Measurements from ENCODE around the gene PCDH9.
A peak's percentile ranks its signal among the peaks of the same experiment; 100 is the strongest.

PCDH9 gene, protein sequence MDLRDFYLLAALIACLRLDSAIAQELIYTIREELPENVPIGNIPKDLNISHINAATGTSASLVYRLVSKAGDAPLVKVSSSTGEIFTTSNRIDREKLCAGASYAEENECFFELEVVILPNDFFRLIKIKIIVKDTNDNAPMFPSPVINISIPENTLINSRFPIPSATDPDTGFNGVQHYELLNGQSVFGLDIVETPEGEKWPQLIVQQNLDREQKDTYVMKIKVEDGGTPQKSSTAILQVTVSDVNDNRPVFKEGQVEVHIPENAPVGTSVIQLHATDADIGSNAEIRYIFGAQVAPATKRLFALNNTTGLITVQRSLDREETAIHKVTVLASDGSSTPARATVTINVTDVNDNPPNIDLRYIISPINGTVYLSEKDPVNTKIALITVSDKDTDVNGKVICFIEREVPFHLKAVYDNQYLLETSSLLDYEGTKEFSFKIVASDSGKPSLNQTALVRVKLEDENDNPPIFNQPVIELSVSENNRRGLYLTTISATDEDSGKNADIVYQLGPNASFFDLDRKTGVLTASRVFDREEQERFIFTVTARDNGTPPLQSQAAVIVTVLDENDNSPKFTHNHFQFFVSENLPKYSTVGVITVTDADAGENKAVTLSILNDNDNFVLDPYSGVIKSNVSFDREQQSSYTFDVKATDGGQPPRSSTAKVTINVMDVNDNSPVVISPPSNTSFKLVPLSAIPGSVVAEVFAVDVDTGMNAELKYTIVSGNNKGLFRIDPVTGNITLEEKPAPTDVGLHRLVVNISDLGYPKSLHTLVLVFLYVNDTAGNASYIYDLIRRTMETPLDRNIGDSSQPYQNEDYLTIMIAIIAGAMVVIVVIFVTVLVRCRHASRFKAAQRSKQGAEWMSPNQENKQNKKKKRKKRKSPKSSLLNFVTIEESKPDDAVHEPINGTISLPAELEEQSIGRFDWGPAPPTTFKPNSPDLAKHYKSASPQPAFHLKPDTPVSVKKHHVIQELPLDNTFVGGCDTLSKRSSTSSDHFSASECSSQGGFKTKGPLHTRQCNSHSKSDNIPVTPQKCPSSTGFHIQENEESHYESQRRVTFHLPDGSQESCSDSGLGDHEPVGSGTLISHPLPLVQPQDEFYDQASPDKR (N-terminal part only)

DNA sequence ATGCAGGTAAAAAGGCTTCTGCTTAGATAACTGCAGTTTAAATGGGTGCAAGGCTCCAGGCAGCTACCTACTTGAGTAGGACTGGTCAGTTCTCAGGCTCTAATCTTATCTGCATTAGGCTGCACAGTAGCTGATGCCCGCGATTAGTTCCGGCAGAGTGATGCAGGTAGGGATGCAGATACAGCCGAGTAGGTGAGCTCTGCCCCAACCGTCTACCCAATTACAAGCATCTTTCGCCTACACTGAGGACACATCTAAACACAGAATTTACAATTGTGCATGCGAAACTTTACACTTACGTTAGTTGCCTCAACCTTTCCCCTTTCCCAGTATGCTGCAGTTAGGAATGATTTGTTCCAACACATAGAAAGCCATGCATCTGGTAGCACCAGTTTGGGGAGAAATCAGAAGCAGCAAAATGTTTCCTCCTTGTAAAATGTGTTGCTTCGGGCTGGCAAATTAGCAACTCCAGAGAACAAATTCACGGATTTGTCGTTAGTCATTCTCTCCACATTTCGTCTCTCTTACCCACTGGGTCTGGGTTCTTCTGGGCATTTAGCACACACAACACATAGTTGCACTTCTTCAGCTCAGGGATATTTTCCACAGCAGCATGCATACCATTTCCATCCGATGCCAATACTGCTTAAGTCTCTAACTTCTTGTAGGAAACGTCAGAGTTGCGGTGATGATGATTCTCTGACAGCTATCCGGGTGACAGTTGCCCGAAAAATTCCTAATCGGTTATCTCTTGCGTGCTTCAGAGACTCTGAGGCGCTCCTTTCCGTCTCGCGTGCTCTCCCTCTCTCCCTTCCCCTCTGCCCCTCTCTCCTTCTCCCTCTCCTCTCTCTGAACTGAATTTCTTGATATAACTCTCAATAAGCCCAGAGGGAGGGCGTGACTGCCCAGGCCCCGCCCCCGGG is at the start of gene PCDH9:
Gene PCDH9, minus strand, starts transcription at position 856 of the 923 bp plus-strand sequence. CDS start 1,896 bp downstream, outside the sequence.
- DNase-seq (ENCODE audit: low spot score): no peak

GRCh38 chr13:67278235-67278634 is 48.1 kb upstream of the PCDH9 start:
- DNase-seq (ENCODE audit: low spot score): no peak

DNA sequence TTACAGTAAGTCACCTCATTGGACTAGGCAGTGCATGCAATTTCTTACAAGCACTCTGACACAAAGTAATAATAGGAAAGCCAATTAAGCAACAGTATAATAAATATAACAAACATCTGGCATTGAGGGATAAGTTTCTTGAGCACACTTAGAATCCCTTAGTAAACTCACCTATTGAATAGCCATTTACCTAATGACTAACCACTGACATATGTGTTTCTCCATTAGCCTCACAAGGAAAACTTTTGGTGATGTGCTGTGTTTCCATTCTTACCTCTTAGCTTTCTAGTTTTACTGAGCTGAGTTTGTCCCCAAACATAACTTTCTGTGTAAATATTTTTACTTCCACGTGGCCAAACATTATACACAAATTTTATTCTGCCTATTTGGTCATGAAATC is 47.4 kb upstream of the PCDH9 start:
- DNase-seq (ENCODE audit: low spot score): no peak

GRCh38 chr13:67275351-67275960 is 45.3 kb upstream of the PCDH9 start:
- DNase-seq (ENCODE audit: low spot score): no peak

DNA sequence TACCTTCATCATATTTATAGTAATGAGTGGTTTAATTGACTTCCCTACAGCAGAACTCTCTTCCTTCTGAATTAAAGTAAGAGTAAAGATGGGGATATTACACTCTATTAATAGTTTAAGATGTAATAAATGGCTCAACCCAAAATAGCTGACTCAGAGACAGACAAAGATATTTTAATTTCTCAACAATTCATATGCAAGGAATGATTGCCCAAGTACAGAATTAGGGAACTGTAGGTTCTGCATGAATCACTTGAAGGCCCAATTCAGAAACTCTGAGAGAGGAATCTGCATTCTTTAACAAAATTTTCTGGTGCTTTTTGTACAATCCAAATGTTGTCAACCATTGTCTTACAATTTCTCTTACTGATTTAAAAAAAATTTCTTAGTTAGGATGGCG is 42.9 kb upstream of the PCDH9 start:
- DNase-seq (ENCODE audit: low spot score): no peak

GRCh38 chr13:67267136-67267535 is 37.0 kb upstream of the PCDH9 start:
- no peak for DNase-seq (ENCODE audit: low spot score)

DNA sequence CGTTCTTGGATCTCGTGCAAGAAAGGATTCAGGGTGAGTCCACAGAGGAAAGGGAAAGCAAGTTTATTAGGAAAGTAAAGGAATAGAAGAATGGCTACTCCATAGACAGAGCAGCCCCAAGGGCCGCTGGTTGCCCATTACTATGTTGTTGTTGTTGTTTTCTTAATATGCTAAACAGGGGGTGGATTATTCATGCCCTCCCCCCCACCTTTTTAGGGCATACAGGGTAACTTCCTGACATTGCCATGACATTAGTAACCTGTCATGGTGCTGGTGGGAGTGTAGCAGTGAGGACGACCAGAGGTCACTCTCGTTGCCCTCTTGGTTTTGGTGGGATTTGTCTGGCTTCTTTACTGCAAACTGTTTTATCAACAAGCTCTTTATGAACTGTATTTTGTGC is 29.1 kb upstream of the PCDH9 start:
- no peak for DNase-seq (ENCODE audit: low spot score)

DNA sequence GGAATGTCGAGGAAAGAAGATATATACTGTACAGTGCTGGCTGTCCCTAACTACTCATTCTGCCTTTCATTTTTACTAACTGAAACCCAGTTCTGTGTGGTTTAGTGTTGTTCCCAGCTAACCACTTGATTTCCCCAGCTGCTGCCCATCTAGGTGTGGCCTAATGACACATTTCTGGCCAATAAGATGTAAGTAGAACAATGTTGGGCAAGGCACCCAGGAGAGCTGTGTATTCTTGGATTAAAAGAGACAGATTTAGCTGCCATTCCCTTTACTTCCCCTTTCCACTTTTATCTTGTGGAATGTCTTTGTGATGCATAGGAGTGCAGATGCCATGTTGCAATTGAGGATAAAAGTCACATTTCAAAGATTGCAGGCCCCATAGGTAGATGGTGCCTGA is 28.3 kb upstream of the PCDH9 start:
- DNase-seq (ENCODE audit: low spot score): no peak

- no peak for DNase-seq (ENCODE audit: low spot score)
These were observed 8.7 kb upstream of the PCDH9 start for GRCh38 chr13:67238861-67239260.

GRCh38 chr13:67238277-67238859 is 8.2 kb upstream of the PCDH9 start:
- DNase-seq (ENCODE audit: low spot score): no peak

DNA sequence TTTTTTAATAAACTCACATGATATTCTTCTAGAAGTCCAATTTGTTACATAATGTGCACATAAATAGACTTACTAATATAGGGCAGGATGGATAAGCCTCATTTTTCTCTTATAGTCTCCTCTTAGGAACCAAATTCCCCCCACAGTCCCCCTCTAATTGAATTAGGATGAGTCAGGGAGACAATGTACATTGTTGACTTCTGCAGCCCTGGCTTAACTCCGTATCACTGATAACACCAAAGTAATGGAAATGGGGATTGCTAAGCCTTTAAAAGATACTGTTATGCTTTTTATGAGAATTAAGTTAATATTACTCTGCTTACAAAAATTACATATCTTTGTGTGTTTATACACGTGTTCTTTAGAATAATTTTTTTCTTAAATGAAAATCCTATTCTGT is 5.1 kb upstream of the PCDH9 start:
- DNase-seq (ENCODE audit: low spot score): no peak

GRCh38 chr13:67232384-67232783 is 2.2 kb upstream of the PCDH9 start:
- DNase-seq (ENCODE audit: low spot score): no peak

DNA sequence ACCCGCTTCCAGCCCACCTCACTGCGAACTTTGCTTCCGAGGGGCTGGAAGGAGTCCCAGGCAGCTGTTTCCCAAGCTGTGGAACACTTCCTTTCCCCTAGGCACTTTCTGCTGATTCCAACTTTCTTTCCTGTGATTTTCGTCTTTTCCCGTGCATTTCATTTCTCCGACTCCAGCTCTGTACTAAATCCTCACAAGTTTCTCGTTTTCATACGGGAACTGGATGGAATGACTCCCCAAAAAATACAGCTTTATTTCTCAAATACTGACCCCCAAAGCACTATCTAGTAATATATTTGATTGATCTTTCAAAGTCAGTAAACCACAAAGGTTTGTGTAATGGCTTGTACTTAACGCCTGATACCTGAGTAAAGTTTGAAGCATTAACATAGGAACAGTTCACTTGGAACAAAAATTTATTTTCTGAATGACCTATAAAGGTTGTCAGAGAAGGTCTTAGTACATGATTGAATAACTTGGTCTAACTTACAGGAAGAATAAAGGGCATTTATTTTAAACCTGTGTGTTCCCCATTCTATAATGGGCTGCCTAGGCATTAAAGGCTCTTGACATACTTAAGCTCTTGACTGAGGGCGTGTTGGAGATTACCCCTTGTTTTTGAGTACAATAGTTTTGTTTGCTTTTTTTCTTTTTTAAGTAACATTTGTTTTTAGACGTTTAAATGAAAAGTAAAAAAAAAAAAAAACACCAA is 1.3 kb upstream of the PCDH9 start:
- no peak for DNase-seq (ENCODE audit: low spot score)

DNA sequence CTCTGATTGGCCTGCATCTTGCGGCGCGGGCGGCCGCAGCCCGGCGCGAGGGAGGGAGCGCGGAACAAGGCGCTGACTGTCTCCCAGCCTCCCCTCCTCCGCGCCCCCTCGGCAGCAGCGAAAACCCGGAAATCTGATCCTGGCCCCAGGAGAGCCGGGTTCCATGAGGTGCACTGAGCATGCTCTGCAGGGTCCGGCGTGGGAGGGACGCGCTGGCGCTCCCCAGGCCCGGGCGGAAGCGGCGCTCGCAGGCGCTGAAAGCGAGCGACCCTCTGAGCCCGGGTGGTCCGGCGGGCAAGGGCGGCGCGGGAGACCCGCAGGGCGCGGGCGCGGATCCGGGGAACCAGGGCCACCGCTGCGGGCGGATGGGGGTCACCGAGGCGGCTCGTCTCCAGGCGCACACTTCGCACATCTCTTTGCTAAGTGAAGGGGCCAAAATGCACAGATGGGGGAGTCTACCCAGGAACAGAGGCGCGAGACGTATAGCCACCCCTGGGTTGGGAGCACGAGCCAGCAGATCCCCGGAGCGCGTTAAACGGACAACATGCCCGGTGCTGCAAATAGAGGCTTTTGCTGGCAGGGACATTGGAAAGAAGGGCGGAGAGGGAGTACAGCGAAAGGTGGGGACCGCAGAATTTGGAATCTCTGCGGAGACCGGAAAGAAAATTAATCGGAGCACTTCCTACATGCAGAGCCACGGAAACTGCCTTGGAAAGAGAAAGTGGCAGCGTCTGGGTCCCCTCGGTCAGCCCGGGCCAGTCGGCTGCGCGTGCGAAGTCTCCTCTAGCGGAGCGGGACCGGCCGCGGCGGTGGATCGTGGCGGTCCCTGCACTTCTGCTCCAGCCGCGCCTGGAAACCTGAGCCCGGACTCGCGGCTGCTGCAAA is 510 bp upstream of the PCDH9 start:
- peak; percentile 91 for DNase-seq (ENCODE audit: low spot score)

DNA sequence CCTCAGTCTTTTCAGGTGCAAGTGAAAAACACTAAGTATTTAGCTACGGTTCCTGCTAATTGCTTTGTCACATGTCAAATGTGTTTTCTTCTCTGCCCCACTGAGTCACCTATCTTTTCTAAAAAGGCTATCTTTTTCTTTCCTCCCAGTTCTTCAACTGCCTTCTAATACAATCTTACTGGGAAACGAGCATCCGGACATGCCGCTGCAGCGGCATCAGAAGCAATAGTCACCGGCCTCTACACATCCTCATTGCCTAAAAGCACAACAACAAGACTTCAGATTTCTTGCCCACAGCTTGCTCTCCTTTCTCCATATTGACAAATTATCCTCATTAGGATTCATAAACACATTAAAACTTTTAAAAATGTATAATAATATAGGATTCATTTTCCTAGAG is 1.2 kb downstream of the PCDH9 start:
- no peak for DNase-seq (ENCODE audit: low spot score)

DNA sequence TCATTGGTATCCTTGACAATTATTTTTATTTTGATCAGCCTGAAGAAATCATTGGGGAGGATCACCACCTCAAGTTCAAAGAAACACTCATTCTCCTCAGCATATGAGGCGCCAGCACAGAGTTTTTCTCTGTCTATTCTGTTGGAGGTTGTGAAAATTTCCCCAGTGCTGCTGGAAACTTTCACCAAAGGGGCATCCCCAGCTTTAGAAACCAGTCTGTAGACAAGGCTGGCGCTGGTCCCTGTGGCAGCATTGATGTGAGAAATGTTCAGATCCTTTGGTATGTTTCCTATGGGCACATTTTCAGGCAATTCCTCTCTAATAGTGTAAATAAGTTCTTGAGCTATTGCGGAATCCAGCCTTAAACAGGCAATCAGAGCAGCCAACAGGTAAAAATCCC is 2.1 kb downstream of the PCDH9 start:
- DNase-seq (ENCODE audit: low spot score): no peak

DNA sequence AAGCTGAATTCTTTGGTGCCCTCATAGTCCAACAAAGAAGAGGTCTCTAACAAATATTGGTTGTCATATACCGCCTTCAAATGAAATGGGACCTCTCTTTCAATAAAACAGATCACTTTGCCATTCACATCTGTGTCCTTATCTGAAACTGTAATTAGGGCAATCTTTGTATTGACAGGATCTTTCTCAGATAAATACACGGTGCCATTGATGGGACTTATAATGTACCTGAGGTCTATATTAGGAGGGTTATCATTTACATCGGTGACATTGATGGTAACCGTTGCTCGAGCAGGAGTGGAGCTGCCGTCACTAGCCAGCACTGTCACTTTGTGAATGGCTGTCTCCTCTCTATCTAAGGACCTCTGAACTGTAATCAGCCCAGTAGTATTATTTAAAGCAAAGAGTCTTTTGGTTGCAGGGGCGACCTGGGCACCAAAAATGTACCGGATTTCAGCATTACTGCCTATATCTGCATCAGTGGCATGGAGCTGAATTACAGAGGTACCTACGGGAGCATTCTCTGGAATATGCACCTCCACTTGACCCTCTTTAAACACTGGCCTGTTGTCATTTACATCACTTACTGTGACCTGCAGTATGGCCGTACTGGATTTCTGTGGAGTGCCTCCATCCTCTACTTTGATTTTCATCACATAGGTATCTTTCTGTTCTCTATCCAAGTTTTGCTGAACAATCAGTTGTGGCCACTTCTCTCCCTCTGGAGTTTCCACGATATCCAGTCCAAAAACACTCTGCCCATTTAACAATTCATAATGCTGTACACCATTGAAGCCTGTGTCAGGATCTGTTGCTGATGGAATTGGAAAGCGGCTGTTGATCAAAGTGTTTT is 2.8 kb downstream of the PCDH9 start:
- no peak for DNase-seq (ENCODE audit: low spot score)

DNA sequence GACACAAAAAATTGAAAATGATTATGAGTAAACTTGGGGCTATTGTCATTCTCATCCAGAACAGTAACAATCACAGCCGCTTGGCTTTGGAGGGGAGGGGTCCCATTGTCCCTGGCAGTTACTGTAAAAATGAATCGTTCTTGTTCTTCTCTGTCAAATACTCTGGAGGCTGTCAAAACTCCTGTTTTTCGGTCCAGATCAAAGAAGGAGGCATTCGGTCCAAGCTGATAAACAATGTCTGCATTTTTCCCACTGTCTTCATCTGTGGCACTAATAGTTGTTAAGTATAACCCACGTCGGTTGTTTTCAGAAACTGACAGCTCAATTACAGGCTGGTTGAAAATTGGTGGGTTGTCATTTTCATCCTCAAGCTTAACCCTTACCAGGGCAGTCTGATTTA is 3.4 kb downstream of the PCDH9 start:
- no peak for DNase-seq (ENCODE audit: low spot score)

All from hepatic stellate cell (primary cell).